PC-9 (cell line): Measurements from ENCODE around the gene FLYWCH1. TPM values are rescaled to one million over a fixed set of nuclear protein-coding genes. Genes with fewer than 3 reads are reported as not detected.

Source experiments
- BruUV-seq: library from RNA; stranded (reverse); fragments of 400-500 nt; replicated peaks from 2 replicates; lab custom pipeline; 2021; lab: Mats Ljungman, UMichigan
- CTCF ChIA-PET: fragments of 300-600 bp; sonication (Branson Sonifier 250); formaldehyde crosslinking; loops from one replicate; lab custom pipeline; 2022; ENCODE audit warnings: antibody characterized with exemption; lab: Charles Lee
- POLR2A ChIA-PET: fragments of 300-600 bp; sonication (Branson Sonifier 250); formaldehyde crosslinking; loops from one replicate; lab custom pipeline; 2022; ENCODE audit warnings: antibody characterized with exemption; ENCODE audit not compliant: unreplicated experiment; lab: Charles Lee
- DNase-seq, 2 experiments: peaks; one replicate each; pipeline versions ENCODE4 v3.0.0 to v3.0.0-alpha.2; 2015 to 2022; ENCODE audit warnings: mixed read lengths in 1 of 2
- H2AFZ ChIP-seq: fragments of 200-600 bp; sonication (generic); 2 replicates; pipeline ENCODE4 v1.8.1; 2017; ENCODE audit warnings: antibody characterized with exemption
- H3F3A ChIP-seq: fragments of 200-600 bp; sonication (generic); 2 replicates; pipeline ENCODE4 v1.8.1; 2017; ENCODE audit warnings: antibody characterized with exemption, mild to moderate bottlenecking, low read depth; ENCODE audit not compliant: insufficient read depth
- H3K27ac ChIP-seq: fragments of 200-600 bp; sonication (generic); 2 replicates; pipeline ENCODE4 v1.6.1; 2016; ENCODE audit warnings: mixed run types
- H3K27me3 ChIP-seq: fragments of 200-600 bp; sonication (generic); 2 replicates; pipeline ENCODE4 v1.6.1; 2016; ENCODE audit warnings: low read depth, mixed run types; ENCODE audit not compliant: insufficient read depth
- H3K36me3 ChIP-seq: fragments of 200-600 bp; sonication (generic); 2 replicates; pipeline ENCODE4 v1.6.1; 2016; ENCODE audit warnings: low read depth, mixed run types
- H3K4me1 ChIP-seq: fragments of 200-600 bp; sonication (generic); replicated peaks from 2 replicates; pipeline ENCODE4 v1.6.1; 2016; ENCODE audit warnings: mixed run types; ENCODE audit not compliant: insufficient read depth
- H3K4me2 ChIP-seq: fragments of 200-600 bp; sonication (generic); 2 replicates; pipeline ENCODE4 v1.6.1; 2017; ENCODE audit warnings: mixed run types
- H3K4me3 ChIP-seq: fragments of 200-600 bp; sonication (generic); 2 replicates; pipeline ENCODE4 v1.6.1; 2016; ENCODE audit warnings: mixed run types
- H3K79me2 ChIP-seq: fragments of 200-600 bp; sonication (generic); 2 replicates; pipeline ENCODE4 v1.6.1; 2017; ENCODE audit warnings: low read depth, mixed run types
- H3K9me2 ChIP-seq: fragments of 200-600 bp; sonication (generic); 2 replicates; pipeline ENCODE4 v1.8.1; 2017; ENCODE audit warnings: mild to moderate bottlenecking; ENCODE audit not compliant: insufficient read depth
- H3K9me3 ChIP-seq: fragments of 200-600 bp; sonication (generic); 2 replicates; pipeline ENCODE4 v1.8.1; 2016; ENCODE audit warnings: low read depth; ENCODE audit not compliant: insufficient read depth
- H4K20me1 ChIP-seq: fragments of 200-600 bp; sonication (generic); 2 replicates; pipeline ENCODE4 v1.8.1; 2017; ENCODE audit not compliant: insufficient read depth
- EZH2 ChIP-seq: fragments of 200-600 bp; sonication (generic); IDR thresholded peaks from 2 replicates; pipeline ENCODE4 v1.8.0; 2017; ENCODE audit warnings: antibody characterized with exemption, low read depth
- intact Hi-C: fragments of 100-400 bp; cut with micrococcal nuclease; formaldehyde crosslinking; loops from one replicate; pipeline ENCODE4 v1.10.0; 2022; ENCODE audit not compliant: unreplicated experiment
- total RNA-seq: library from RNA; stranded (reverse); gene quantifications from 2 replicates; pipeline ENCODE4 v1.2.3, GENCODE V29; 2021
- TF ChIP-seq, protein P1 (sequence below): fragments of 200-600 bp; sonication (generic); conservative IDR thresholded peaks from 2 replicates; pipeline ENCODE4 v1.6.1; 2017; ENCODE audit warnings: mixed run types, antibody characterized with exemption, mild to moderate bottlenecking, moderate library complexity

FLYWCH1 gene
- total RNA-seq, 1 experiment from 2014 or later: 79.9 TPM

DNA sequence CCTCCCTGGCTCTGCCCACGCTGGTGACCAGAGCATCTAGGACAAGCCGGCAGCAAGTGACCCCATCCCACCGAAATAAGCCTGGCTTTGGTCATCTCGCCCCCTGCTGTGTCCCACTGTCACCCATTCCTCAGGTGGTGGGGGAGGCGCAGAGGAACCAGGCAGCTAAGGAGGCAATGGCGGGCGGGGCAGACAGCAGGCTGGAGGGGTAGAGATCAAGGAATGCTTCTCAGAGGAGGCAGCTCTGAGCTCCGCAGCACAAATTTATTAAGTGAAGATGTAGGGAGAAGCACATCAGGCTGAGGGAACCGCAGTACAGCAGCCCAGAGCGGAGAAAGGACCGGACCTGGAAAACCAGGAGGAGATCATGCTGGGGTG is 44.8 kb downstream of the FLYWCH1 start:
- DNase-seq: no peak
- TF ChIP-seq, protein P1, sequence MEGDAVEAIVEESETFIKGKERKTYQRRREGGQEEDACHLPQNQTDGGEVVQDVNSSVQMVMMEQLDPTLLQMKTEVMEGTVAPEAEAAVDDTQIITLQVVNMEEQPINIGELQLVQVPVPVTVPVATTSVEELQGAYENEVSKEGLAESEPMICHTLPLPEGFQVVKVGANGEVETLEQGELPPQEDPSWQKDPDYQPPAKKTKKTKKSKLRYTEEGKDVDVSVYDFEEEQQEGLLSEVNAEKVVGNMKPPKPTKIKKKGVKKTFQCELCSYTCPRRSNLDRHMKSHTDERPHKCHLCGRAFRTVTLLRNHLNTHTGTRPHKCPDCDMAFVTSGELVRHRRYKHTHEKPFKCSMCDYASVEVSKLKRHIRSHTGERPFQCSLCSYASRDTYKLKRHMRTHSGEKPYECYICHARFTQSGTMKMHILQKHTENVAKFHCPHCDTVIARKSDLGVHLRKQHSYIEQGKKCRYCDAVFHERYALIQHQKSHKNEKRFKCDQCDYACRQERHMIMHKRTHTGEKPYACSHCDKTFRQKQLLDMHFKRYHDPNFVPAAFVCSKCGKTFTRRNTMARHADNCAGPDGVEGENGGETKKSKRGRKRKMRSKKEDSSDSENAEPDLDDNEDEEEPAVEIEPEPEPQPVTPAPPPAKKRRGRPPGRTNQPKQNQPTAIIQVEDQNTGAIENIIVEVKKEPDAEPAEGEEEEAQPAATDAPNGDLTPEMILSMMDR: no peak
- no peak for TF ChIP-seq EZH2
- POLR2A ChIA-PET: no interaction called here
- Histone ChIP-seq H3K4me1 (no peaks in the 10 kb centered on the region), H3K9me2 (no peaks in the 10 kb centered on the region), H3K4me3 (no peak overlapping the region), H4K20me1 (no peaks in the 10 kb centered on the region), H3K27me3 (no peaks in the 10 kb centered on the region), H3F3A (0 out of 2 replicates have a peak, but pooled peaks cover 7% of the 10 kb centered on the region), H3K27ac (no peak overlapping the region), H3K79me2 (no peaks in the 10 kb centered on the region), H3K36me3 (no peaks in the 10 kb centered on the region), H2AFZ (no peak overlapping the region), H3K4me2 (no peak overlapping the region), H3K9me3 (no peaks in the 10 kb centered on the region)
- CTCF ChIA-PET: no interaction called here
- intact Hi-C loops: no loop called here
- BruUV-seq: no TSS peak

DNA sequence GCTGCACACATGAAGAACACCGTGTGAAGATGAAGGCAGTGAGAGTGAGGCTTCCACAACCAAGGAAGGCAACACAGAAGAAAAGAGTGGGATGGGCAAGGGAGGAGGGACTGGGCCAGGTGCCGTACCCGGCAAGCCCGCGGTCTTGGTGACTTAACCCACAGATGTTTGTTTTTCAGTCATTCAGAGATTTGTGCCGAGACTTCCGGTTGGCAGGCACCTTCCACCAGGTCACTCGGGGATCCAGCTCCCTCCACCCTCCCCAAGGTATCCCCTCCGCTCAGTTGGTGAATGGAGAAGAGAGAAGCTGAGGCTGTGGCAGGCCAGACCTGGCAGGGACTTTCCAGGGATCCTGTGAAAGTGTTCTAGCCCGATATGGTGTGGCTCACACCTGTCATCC is 47.5 kb downstream of the FLYWCH1 start:
- H3F3A ChIP-seq: peaks cover 21% of the 10 kb centered on the region; the same call in 1 of the 2 replicates
- no peaks in the 10 kb centered on the region for H3K4me1 ChIP-seq
- H3K27me3 ChIP-seq: no peaks in the 10 kb centered on the region
- H3K4me2 ChIP-seq: no peak overlapping the region
- no peaks in the 10 kb centered on the region for H3K79me2 ChIP-seq
- H3K4me3 ChIP-seq: no peak overlapping the region
- no peaks in the 10 kb centered on the region for H3K9me2 ChIP-seq
- TF ChIP-seq, protein P1: no peak
- no peak for TF ChIP-seq EZH2
- no peaks in the 10 kb centered on the region for H3K9me3 ChIP-seq
- intact Hi-C loops: no loop called here
- no TSS peak for BruUV-seq
- DNase-seq: no peak
- no peaks in the 10 kb centered on the region for H4K20me1 ChIP-seq
- POLR2A ChIA-PET: interaction anchor here (0.6 kb wide), 1 partner anchor 14 kb away, joined by 4 read pairs; no protein-coding TSS in a partner anchor
- no peak overlapping the region for H2AFZ ChIP-seq
- no peaks in the 10 kb centered on the region for H3K36me3 ChIP-seq
- H3K27ac ChIP-seq: no peak overlapping the region
- CTCF ChIA-PET: interaction anchor here (0.7 kb wide), 1 partner anchor 11 kb away, joined by 3 read pairs; no protein-coding TSS in a partner anchor

- POLR2A ChIA-PET: no interaction called here
- Histone ChIP-seq H4K20me1 (no peaks in the 10 kb centered on the region), H3F3A (peaks cover 27% of the 10 kb centered on the region; the same call in 1 of the 2 replicates), H3K79me2 (no peaks in the 10 kb centered on the region), H3K4me1 (peaks cover 3% of the 10 kb centered on the region; the same call in 1 of the 2 replicates), H3K27me3 (no peaks in the 10 kb centered on the region), H2AFZ (no peak overlapping the region), H3K4me3 (no peak overlapping the region), H3K27ac (no peak overlapping the region), H3K9me3 (no peaks in the 10 kb centered on the region), H3K36me3 (no peaks in the 10 kb centered on the region), H3K4me2 (no peak overlapping the region), H3K9me2 (no peaks in the 10 kb centered on the region)
- CTCF ChIA-PET: no interaction called here
- no TSS peak for BruUV-seq
- TF ChIP-seq, protein P1: no peak
- TF ChIP-seq EZH2: no peak
- intact Hi-C loops: loop anchor here (10.0 kb wide), 1 partner anchor 76 kb away; the partner anchor contains the start of gene FLYWCH2
- DNase-seq: no peak
Observed at GRCh38 chr16:2960183-2961010, 48.7 kb downstream of the FLYWCH1 start.
